Stimulated activated CD4-positive, alpha-beta T cell treated with anti-CD3 and anti-CD28 coated beads, Interleukin-2, amount 100 ng/mL, for 48 hours (primary cell): ENCODE data around the gene MED1.
"Not testable (repeated sequence)": the region's sequence is repeated elsewhere in the genome, so short reads cannot be mapped to it uniquely, and the experiment has no call there.

Experiments
- DNase-seq, 2 donors: peaks; one replicate each; pipeline ENCODE4 v3.0.0-alpha.2; 2020

Gene MED1

GRCh38 chr17:39450847-39451581, at the start of gene MED1:
MED1 (minus strand) TSS chr17:39451263; CDS start chr17:39451062, 201 bp downstream.
- peak; percentile 87 to 89 for DNase-seq

DNA sequence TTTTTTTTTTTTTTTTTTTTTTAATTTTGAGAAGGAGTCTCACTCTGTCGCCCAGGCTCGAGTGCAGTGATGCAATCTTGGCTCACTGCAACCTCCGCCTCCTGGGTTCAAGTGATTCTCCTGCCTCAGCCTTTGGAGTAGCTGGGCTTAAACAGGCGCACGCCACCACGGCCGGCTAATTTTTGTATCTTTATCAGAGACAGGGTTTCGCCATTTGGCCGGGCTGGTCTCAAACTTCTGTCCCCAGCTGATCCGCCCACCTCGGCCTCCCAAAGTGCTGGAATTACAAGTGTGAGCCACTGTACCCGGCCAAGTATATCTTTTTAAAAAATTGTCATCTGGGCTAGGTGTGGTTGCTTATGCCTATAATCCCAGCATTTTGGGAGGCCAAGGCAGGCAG, 45.9 kb upstream of the MED1 start:
- not testable (repeated sequence) for DNase-seq

- no peak for DNase-seq
Observed at GRCh38 chr17:39487946-39488345, 36.9 kb upstream of the MED1 start.

GRCh38 chr17:39487490-39487889, 36.4 kb upstream of the MED1 start:
- DNase-seq, result not testable (repeated sequence)

DNA sequence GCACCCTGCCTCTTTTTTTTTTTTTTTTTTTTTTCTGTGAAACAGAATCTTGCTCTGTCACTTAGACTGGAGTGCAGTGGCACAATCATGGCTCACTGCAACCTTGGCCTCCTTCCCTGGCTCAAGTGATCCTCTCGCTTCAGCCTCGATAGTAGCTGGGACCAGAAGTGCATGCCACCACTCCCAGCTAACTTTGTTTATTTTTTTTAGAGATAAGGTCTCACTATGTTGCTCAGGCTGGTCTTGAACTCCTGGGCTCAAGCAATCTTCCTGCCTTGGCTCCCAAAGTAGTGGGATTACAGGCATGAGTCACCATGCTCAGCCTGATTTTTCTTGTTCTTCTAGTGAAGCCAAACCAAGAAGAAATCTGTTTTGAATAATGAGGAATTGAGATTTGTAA, 35.2 kb upstream of the MED1 start:
- DNase-seq, result no peak

DNA sequence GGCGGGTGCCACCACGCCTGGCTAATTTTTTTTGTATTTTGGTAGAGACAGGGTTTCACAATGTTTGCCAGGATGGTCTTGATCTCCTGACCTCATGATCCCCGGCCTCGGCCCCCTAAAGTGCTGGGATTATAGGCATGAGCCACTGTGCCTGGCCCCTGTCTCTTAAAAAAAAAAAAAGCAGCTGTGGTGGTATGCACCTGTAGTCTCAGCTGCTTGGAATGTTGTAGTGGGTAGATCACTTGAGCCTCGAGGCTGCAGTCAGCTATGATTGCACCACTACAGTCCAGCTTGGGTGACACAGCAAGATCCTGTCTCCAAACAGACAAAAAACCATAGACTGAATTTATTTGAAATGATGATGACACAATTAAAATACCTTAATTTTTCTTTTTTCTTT, 34.5 kb upstream of the MED1 start:
- no peak for DNase-seq

- no peak for DNase-seq
Observed at GRCh38 chr17:39484178-39484577, 33.1 kb upstream of the MED1 start.

DNA sequence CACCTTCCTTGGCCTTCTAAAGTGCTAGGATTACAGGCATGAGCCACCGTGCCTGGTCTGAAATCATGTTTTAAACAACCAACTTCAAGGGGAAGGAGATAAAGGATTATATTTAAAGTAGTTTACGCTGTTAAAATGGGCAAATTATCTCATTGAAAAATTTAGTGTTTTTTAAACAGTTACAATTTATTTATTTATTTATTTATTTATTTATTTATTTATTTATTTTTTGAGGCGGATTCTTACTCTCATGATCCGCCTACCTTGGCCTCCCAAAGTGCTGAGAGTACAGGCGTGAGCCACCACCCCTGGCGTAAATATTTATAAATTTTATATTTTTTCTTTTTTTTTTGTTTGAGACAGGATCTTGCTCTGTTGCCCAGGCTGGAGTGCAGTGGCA, 32.4 kb upstream of the MED1 start:
- no peak for DNase-seq

- not testable (repeated sequence) for DNase-seq
Observed at GRCh38 chr17:39479631-39480030, 28.6 kb upstream of the MED1 start.

GRCh38 chr17:39473310-39473709, 22.2 kb upstream of the MED1 start:
- DNase-seq, result no peak

- not testable (repeated sequence) for DNase-seq
Observed at GRCh38 chr17:39468610-39469009, 17.5 kb upstream of the MED1 start.

DNA sequence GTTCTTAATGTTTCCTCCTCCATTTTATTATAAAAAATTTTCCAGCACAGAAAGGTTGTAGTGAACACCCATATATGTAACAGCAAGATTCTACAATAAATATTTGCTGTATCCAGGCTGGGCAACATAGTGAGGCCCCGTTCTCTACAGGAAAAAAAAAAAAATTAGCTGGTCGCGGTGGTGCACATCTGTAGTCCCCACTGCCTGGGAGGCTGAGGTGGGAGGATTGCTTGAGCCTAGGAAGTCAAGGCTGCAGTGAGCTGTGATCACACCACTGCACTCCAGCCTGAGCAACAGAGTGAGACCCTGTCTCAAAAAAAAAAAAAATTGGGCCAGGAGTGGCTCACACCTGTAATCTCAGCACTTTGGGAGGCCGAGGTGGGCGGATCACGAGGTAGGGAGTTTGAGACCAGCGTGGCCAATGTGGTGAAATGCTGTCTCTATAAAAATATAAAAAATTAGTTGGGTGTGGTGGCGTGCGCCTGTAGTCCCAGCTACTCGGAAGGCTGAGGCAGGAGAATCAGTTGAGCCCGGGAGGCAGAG, 13.6 kb upstream of the MED1 start:
- not testable (repeated sequence) for DNase-seq

DNA sequence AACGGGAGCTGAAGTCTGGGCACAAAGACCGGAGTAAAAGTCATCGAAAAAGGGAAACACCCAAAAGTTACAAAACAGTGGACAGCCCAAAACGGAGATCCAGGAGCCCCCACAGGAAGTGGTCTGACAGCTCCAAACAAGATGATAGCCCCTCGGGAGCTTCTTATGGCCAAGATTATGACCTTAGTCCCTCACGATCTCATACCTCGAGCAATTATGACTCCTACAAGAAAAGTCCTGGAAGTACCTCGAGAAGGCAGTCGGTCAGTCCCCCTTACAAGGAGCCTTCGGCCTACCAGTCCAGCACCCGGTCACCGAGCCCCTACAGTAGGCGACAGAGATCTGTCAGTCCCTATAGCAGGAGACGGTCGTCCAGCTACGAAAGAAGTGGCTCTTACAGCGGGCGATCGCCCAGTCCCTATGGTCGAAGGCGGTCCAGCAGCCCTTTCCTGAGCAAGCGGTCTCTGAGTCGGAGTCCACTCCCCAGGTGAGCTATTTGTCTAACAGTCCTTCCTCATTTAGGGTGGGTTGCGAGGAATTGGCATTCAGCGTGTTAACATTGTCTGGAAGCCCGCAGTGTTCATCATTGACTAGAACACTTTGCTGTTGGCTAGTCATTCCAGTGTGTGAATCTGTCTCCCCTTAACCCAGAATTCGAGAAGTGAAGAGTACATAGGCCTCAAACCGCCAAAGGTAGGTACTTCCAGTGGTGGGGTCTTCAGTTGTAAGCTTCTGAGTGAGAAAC, 11.7 kb upstream of the MED1 start:
- DNase-seq, result no peak

DNA sequence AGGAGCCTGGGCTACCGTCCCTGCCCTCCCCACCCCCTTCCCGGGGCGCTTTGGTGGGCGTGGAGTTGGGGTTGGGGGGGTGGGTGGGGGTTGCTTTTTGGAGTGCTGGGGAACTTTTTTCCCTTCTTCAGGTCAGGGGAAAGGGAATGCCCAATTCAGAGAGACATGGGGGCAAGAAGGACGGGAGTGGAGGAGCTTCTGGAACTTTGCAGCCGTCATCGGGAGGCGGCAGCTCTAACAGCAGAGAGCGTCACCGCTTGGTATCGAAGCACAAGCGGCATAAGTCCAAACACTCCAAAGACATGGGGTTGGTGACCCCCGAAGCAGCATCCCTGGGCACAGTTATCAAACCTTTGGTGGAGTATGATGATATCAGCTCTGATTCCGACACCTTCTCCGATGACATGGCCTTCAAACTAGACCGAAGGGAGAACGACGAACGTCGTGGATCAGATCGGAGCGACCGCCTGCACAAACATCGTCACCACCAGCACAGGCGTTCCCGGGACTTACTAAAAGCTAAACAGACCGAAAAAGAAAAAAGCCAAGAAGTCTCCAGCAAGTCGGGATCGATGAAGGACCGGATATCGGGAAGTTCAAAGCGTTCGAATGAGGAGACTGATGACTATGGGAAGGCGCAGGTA, 11.0 kb upstream of the MED1 start:
- DNase-seq, result no peak

GRCh38 chr17:39461113-39461925, 10.3 kb upstream of the MED1 start, which contains the start of gene CDK12:
CDK12 (plus strand) TSS chr17:39461486; CDS start chr17:39462072, 586 bp downstream.
- peak; percentile 92 to 94 for DNase-seq

GRCh38 chr17:39455919-39456318, 4.9 kb upstream of the MED1 start:
- no peak for DNase-seq

GRCh38 chr17:39450051-39450450, 1.0 kb downstream of the MED1 start:
- no peak for DNase-seq

DNA sequence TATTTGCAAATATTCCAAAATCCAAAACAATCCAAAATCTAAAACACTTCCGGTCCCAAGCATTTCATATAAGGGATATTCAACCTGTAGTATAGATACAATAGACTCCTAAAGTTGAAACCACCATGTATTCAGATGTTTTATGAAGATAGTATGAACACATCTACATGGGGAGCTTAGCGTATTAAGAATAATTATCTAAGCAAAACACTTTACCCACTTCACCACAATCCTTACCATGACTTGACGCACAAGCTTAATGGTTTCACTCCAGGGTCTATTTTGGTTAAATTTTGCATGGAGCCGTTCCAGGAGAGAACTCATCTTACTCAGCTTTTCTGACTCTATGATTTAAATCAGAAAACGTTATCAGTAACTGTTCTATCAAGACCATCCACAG, 3.5 kb downstream of the MED1 start:
- no peak for DNase-seq

DNA sequence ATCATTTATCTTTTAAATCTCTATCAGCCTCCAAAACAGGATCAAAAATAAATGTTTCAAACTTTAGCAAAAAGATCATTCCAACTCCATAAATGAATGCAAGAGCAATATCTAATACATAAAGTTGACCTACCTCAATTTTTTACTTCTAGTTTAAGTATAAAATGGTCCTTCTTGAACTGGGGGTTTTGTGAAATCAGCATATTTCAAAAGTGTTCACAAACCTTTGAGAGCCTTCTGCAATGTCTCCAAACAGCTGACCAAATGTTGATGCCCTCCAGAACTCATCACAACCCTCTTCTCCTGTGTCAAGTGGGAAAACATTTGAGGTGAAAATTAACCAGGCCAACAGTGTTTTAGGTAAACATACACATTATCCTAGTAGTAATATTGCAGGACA, 7.7 kb downstream of the MED1 start:
- DNase-seq, result no peak

GRCh38 chr17:39439868-39440267, 11.2 kb downstream of the MED1 start:
- DNase-seq, result not testable (repeated sequence)

DNA sequence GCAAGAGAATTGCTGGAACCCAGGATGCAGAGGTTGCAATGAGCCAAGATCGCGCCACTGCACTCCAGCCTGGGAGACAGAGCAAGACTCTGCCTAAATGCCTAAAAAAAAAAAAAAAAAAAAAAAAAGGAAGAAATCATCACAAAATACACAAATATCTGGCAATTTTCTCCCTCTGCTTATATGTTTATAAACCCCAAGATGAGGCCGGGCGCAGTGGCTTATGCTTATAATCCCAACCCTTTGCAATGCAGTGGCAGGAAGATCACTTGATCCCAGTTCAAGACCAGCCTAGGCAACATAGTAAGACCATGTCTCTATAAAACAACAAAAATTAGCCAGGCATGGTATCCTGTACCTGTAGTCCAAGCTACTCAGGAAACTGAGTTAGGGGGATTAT, 21.5 kb downstream of the MED1 start:
- no peak for DNase-seq

DNA sequence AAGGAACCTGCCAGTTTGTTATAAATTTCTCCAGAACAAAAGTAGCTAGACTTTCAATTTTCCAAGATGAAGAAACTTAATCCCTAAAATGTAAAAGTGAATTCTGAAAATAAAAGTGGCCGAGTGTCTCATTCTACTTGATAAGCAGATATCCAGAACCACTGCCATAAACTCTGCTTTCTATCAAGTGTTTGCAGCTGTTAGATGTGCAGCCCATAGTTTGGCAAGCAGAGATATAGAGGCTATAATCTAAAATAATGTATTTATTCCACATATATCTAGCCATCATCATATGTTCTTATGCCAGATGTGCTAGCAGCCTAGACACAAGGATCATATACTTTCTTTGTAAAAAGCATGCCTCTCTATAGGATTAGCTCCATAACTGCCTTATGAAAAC, 34.9 kb downstream of the MED1 start:
- no peak for DNase-seq

GRCh38 chr17:39410279-39410678, 40.8 kb downstream of the MED1 start:
- no peak for DNase-seq
